ENCODE data around the gene IL26.
"Not testable (repeated sequence)": the region's sequence is repeated elsewhere in the genome, so short reads cannot be mapped to it uniquely, and the experiment has no call there.

IL26 gene

GRCh38 chr12:68242777-68243176 is 17.2 kb upstream of the IL26 start:
- DNase-seq (ENCODE audit: low read depth), result no peak

DNA sequence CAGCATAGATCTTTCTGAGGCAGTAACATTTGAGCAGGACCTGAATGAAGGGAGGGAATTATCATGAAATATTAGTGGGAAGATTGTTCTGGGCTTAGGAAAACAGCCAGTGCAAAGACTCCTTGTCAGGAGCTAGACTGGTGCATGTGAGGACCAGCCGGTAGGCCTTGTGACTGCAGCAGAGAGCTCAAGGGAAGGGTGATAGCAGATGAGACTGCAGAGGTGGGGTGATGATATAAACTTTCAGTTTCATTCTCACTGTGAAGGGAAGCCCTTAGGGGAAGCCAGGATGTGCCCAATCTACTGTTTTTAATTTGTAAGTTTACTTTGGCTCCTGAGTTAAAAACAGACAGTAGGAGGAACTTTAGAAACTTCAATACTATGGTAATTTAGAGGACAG is 15.4 kb upstream of the IL26 start:
- no peak for DNase-seq (ENCODE audit: low read depth)
- H3K4me3 ChIP-seq (ENCODE audit: low read depth, low read length), result no peak overlapping the region

More at GRCh38 chr12:68242777-68243176, 17.2 kb upstream of the IL26 start:
- H3K4me3 ChIP-seq (ENCODE audit: low read depth, low read length), result no peak overlapping the region

DNA sequence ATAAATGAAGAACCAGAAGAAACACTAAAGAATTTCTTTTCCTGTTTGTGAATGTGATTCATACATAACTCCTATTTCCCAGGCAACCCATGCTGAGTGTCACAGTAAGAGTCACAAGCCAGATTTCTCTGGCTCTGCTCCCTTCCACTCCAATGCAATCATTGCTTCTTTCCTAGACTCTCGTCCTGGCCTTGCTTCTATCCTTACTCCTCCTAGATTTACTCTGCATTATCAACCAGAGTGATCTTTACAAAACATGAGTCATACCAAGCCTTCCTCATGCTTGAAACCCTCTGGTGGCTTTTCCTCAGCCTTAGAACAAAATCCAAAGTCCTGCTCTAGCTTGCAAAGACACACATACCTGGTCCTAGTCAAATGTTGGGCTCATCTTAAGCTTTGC is 14.5 kb upstream of the IL26 start:
- peak; percentile 62 for DNase-seq (ENCODE audit: low read depth)
- H3K4me3 ChIP-seq (ENCODE audit: low read depth, low read length), result no peak overlapping the region

- no peak overlapping the region for H3K4me3 ChIP-seq (ENCODE audit: low read depth, low read length)
- DNase-seq (ENCODE audit: low read depth), result no peak
These were observed 13.8 kb upstream of the IL26 start for GRCh38 chr12:68239309-68239982.

DNA sequence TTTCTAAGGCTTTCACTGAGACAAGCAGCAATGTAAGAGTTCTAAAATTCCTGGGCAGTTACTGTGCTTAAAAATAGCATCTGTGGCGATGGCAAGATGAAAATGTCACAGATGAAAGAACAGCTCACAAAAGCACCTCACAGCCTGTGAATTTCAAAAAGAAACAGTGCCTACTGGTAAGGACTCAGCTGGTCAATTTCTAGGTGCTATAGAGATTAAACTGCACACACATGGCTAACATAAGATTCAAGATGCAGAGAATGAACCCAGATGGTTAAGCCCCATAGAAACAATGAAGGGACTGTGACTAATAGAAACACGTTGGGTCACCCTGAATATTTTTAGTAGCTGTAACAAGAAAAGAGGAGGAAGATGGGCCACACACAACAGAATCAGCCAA is 12.0 kb upstream of the IL26 start:
- H3K4me3 ChIP-seq (ENCODE audit: low read depth, low read length), result no peak overlapping the region
- no peak for DNase-seq (ENCODE audit: low read depth)

- no peak overlapping the region for H3K4me3 ChIP-seq (ENCODE audit: low read depth, low read length)
- DNase-seq (ENCODE audit: low read depth), result no peak
These were observed 11.5 kb upstream of the IL26 start for GRCh38 chr12:68237078-68237477.

DNA sequence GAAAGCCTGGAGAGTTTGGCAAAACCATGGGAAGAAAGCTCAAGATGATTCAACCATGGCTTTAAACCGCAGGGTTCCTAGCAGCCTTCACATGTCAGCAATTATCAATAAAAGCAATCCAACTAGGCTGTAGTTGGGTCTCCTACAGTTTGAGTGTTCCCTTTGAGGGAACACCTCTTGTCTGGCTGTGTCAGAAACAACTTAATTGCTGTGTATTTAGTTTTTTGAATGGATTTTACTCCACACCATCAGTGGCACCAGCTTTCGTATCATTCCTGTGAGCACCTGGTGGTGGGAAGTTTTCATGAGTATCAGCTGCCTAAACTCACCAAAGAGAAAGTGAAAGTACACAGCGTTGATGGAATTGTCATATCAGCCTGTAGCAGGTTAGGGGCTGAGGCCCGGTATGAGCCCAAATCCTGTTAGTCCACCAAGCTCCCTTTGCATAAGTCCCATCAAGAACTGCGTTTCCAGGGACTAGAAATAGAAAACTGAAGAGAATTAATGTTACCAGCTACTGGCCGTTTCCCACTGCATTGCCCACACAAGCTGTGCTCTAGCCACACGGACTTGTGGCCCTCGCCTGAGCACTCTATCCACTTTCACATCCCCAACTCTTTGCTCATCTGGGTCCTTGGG is 10.9 kb upstream of the IL26 start:
- no peak for DNase-seq (ENCODE audit: low read depth)
- H3K4me3 ChIP-seq (ENCODE audit: low read depth, low read length), result no peak overlapping the region

DNA sequence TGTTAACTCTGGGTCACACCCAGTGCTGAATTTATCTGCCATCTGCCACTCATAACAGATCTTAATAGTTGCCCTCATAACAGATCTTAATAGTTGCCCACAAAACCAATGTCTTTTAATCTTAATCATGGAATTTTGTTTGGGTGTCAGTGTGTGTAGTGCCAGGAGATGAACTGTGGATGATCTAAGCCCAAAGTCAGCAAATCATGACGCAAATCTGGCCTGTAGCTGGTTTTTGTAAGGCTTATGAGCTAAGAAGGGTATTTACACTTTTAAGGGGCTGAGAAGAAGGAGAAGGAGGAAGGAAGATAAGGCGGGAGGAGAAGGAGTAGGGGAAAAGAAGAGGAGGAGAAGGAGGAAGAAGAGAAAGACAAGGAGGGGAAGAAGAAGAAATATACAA is 10.0 kb upstream of the IL26 start:
- DNase-seq (ENCODE audit: low read depth), result no peak
- no peak overlapping the region for H3K4me3 ChIP-seq (ENCODE audit: low read depth, low read length)

- H3K4me3 ChIP-seq (ENCODE audit: low read depth, low read length), result no peak overlapping the region
These were observed 8.5 kb upstream of the IL26 start for GRCh38 chr12:68234140-68234539.

GRCh38 chr12:68233498-68233897 is 7.9 kb upstream of the IL26 start:
- H3K4me3 ChIP-seq (ENCODE audit: low read depth, low read length), result no peak overlapping the region
- no peak for DNase-seq (ENCODE audit: low read depth)

More at GRCh38 chr12:68234140-68234539, 8.5 kb upstream of the IL26 start:
- no peak for DNase-seq (ENCODE audit: low read depth)

- no peak for DNase-seq (ENCODE audit: low read depth)
- H3K4me3 ChIP-seq (ENCODE audit: low read depth, low read length), result no peak overlapping the region
These were observed 6.1 kb upstream of the IL26 start for GRCh38 chr12:68231691-68232090.

DNA sequence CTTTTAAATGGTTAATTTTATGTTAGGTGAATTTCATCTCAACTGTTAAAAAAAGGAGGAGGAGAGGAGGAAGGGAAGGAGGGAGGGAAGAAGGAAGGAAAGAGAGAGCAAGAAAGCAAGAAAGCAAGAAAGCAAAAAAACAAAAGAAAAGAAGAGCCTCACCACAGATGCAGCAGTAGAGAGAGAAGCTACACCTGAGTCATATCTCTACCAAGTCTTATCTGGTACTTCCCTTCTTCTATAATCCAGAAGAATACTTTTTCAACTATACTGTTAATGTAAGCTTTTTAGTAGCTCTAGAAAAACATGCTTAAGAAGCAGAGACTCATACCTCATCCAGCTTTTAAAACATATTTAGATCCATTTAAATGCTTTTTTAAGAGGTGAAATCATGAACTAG is 5.6 kb upstream of the IL26 start:
- H3K4me3 ChIP-seq (ENCODE audit: low read depth, low read length), result no peak overlapping the region
- DNase-seq (ENCODE audit: low read depth), result no peak

DNA sequence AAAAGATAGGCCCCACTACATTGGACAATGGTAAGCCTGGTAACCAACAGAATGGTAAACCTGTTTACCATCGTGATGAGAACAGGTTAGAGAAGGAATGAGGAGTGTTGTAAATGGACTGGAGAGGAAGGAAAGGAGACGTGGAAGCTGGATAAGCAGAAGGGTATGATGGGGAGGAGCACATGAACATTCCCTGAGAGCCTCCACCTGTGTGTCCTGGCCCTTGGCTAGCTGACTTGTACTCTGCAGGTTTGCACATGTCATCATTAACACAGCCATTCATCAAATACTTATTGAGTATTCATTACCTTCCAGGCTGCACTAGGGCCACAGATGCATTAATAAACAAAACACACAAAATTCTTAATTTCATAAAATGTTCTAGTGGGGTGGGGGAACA is 4.3 kb upstream of the IL26 start:
- no peak overlapping the region for H3K4me3 ChIP-seq (ENCODE audit: low read depth, low read length)
- DNase-seq (ENCODE audit: low read depth), result no peak

DNA sequence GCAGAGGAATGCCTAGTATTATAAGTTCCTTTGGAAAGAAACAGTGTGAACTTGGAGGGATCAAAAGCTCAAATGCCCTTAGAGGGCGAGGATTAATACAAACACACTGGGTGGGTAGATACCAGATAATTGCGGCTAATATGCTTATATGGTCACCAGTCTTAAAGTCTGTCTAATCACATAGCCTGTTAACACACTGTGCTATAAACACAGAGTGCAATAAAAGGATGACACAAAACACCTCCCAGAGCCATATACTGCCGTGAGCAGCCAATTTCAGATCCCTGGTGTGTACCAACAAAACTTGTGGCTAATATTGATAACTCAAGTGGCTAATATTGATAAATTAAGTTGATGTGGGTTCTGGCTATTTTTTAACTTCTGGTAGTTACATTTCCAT is 1.7 kb upstream of the IL26 start:
- no peak for DNase-seq (ENCODE audit: low read depth)
- no peak overlapping the region for H3K4me3 ChIP-seq (ENCODE audit: low read depth, low read length)

GRCh38 chr12:68224613-68225285 is 861 bp downstream of the IL26 start:
- no peak overlapping the region for H3K4me3 ChIP-seq (ENCODE audit: low read depth, low read length)
- DNase-seq (ENCODE audit: low read depth), result no peak

DNA sequence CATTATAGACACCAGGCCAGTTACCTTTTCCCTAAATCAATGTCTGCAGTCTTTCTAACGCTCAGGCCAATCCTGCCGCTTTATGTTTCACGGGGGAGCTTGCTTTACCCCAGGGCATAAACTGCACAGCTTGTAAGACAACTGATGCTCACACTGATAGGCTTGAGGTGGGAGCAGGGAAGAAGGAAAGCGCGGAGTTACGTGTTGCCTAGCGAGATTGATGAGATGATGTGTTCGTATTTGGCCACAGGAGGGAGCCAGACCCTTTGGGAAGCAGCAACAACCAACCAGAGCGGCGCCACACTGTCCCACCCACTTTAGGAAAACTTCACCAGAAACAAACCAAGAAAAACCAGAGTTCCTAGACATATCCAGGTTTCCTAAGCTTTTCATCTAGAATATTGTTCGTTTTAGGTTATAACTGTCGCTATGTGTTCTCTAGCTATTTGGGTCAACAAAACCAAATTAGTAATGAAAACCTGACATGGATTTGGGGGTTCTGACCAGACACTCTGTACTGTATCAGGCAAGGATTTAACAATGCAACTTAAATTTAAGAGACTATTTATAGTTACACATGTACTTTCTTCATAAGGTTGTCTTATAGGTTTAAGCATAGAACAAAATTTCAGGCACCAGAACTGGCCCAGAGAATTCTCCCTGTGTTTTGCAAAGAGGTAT is 2.4 kb downstream of the IL26 start:
- no peak overlapping the region for H3K4me3 ChIP-seq (ENCODE audit: low read depth, low read length)
- DNase-seq (ENCODE audit: low read depth), result peak; percentile 63

- H3K4me3 ChIP-seq (ENCODE audit: low read depth, low read length), result peak overlapping the region; percentile 28
- no peak for DNase-seq (ENCODE audit: low read depth)
These were observed 3.3 kb downstream of the IL26 start for GRCh38 chr12:68222326-68222725.

DNA sequence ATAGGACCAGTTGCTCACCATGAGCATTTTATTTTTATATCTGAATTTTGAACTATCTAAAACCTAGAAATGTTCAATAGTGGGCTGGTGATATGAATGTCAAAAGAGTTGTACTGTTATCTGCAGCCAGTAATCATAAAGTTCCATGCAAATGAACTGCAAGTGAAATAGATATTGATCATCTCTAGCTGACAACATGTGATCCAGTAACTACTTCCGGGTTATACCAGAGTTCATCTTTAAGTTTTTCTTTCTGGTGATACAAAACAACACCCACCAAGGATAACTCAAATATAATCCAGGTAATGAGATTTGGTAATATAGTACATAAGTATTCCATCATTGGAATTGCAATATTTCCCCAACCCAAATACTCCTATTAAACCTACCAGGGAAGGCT is 4.1 kb downstream of the IL26 start:
- no peak overlapping the region for H3K4me3 ChIP-seq (ENCODE audit: low read depth, low read length)
- DNase-seq (ENCODE audit: low read depth), result no peak

GRCh38 chr12:68210875-68211274 is 14.7 kb downstream of the IL26 start:
- no peak overlapping the region for H3K4me3 ChIP-seq (ENCODE audit: low read depth, low read length)

DNA sequence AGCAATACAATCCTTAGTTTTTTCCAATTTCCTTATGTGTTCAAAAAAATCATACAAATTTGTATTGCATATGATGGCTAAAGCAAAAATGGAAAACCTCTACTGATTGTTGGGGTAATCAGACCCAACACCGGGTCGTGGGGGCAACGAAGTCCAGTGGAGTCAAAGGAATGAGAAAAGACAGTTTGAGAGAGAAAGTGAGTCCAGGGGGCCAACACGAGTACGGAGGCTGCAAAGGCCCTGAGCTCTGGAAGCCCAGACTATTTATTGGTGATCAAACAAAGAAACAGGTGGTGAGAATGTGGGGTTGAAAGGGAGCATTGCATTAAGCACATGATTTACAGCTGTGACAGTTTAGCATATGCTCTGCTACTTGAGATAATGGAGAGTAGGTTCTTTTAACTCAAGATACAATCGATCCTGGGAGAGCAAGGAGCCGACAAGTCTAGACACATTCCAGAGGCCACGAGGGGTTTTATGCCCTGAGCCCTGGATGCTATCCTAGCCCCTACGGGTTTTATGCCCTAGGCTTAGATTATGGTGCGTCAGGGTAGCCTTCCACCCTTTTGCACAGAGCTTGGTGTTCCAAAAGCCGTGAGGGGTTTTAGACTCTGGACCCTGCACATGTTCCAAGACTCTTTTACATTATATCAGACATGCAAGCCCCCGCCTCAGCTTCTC is 16.4 kb downstream of the IL26 start:
- H3K4me3 ChIP-seq (ENCODE audit: low read depth, low read length); DNase-seq (ENCODE audit: low read depth): not testable (repeated sequence)

More at GRCh38 chr12:68210875-68211274, 14.7 kb downstream of the IL26 start:
- no peak for DNase-seq (ENCODE audit: low read depth)
